Fibroblast of lung (primary cell): ENCODE data around the gene RAI1.

Experiments used
- CTCF ChIP-seq, 2 donors: IDR thresholded peaks in 1 of 2; conservative IDR thresholded peaks in 1 of 2; 1 replicate in 1 of 2; 2 replicates in 1 of 2; pipeline ENCODE4 v1.5.1; 2011 to 2012; ENCODE audit warnings: low read length in 2 of 2, control low read depth in 1 of 2, inconsistent platforms in 1 of 2, low read depth in 1 of 2, mild to moderate bottlenecking in 1 of 2
- EZH2 ChIP-seq: IDR thresholded peaks from 2 replicates; pipeline ENCODE4 v1.5.1; 2012; ENCODE audit warnings: low read length, control low read depth, mild to moderate bottlenecking; ENCODE audit errors: missing control alignments

- TF ChIP-seq CTCF (conservative IDR thresholded peaks at IDR 0.05 in 1 of 2, IDR thresholded peaks at IDR 0.05 in 1 of 2; ENCODE audit: low read depth in 1 of 2, low read length in 2 of 2): no peak
- TF ChIP-seq EZH2: no peak
Measured at GRCh38 chr17:17822616-17823015, 141.4 kb downstream of the RAI1 start.
